Naive B cell (primary cell): ENCODE results near the gene ZNF615. TPM values are rescaled to one million over a fixed set of nuclear protein-coding genes. Genes with fewer than 3 reads are reported as not detected.
"Not testable (repeated sequence)": the region's sequence is repeated elsewhere in the genome, so short reads cannot be mapped to it uniquely, and the experiment has no call there.

ENCODE experiments used
- ATAC-seq, 2 donors: fragments of 150-1000 bp; cut with Tn5 transposase; 2 replicates each; pipeline ENCODE4 v1.10.0; 2021; ENCODE audit warnings: low read depth in 2 of 2, mild to moderate bottlenecking in 2 of 2, moderate library complexity in 2 of 2
- DNase-seq: peaks from one replicate; pipeline ENCODE4 v3.0.0; 2022
- H3K27ac Mint-ChIP-seq, 6 donors: one replicate each; pipeline ENCODE4 v1.8.0; 2020 to 2022; ENCODE audit warnings: mild to moderate bottlenecking in 6 of 6, mixed read lengths in 6 of 6, moderate library complexity in 5 of 6, inconsistent platforms in 2 of 6
- H3K27me3 Mint-ChIP-seq, 3 donors: one replicate each; pipeline ENCODE4 v1.8.0; 2021 to 2022; ENCODE audit warnings: mixed read lengths in 3 of 3, mild to moderate bottlenecking in 1 of 3
- H3K36me3 Mint-ChIP-seq, 2 donors: one replicate each; pipeline ENCODE4 v1.8.0; 2020 to 2022; ENCODE audit warnings: mixed read lengths in 2 of 2, inconsistent platforms in 1 of 2, mild to moderate bottlenecking in 1 of 2
- H3K4me1 Mint-ChIP-seq, 3 donors: one replicate each; pipeline ENCODE4 v1.8.0; 2020 to 2022; ENCODE audit warnings: mixed read lengths in 3 of 3, inconsistent platforms in 1 of 3, mild to moderate bottlenecking in 1 of 3, moderate library complexity in 1 of 3
- H3K4me3 Mint-ChIP-seq, 8 donors: one replicate each; pipeline ENCODE4 v1.8.0; 2020 to 2022; ENCODE audit warnings: mild to moderate bottlenecking in 8 of 8, mixed read lengths in 8 of 8, moderate library complexity in 8 of 8, inconsistent platforms in 2 of 8
- H3K9me3 Mint-ChIP-seq, 7 donors: one replicate each; pipeline ENCODE4 v1.8.0; 2020 to 2022; ENCODE audit warnings: mixed read lengths in 7 of 7, mild to moderate bottlenecking in 5 of 7, inconsistent platforms in 2 of 7, moderate library complexity in 1 of 7
- polyA plus RNA-seq, 6 donors: library from polyadenylated mRNA; unstranded; fragments of 300-500 nt; fragmentation: Illumina TruSeq; gene quantifications; one replicate each; pipeline ENCODE4 v1.2.3, GENCODE V29; 2021; ENCODE audit warnings: low read depth in 6 of 6

ZNF615 gene
- polyA plus RNA-seq, 6 donors from 2014 or later, result 6.9 to 14.9 (median 8.4) TPM

DNA sequence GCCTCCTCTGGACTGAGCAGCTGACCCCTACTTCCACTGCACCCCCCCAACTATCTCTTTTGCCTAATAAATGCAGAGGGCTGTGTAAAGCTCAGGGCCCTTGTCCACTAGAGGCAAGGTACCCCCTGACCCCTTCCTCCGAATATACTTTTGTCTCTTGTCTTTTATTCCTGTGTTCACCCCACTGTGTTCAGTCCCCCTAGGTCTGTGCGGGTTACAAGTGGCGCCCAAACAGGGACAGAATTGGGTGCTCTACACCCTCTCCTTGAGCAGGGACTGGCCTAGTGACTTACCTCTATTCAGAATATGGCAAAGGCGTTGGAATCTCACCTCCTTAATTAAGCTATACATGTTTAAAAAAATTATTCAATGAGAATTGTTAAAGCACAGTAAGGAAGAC lies 36.4 kb downstream of the ZNF615 start:
- DNase-seq (no peak), ATAC-seq (no peak)
- Mint-ChIP-seq H3K27me3 (no peaks in the 10 kb centered on the region), H3K27ac (no peak overlapping the region), H3K4me3 (no peak overlapping the region), H3K36me3 (peaks cover 74 to 78% of the 10 kb centered on the region in 2 donors), H3K4me1 (peaks cover 0 to 5% (median 0%) of the 10 kb centered on the region in 3 donors), H3K9me3 (peaks cover 19 to 89% (median 77%) of the 10 kb centered on the region in 7 donors)

DNA sequence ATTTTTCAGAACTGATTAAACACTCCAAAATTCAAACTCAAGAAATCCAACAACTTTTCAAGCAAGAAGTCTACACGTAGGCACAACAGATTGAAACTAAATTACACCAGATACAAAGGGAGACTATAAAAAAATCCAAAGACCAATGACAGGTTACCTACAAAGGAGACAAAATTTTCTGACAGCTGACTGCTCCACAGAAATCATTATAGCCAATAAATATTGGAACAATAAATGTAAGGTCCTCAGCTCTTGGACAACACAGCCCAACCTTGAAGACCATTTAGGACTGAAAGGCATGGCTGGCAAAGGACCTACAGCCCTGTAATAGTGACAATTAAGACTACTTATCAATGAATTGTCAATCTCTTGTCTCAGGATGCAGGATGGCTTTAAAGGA lies 37.3 kb downstream of the ZNF615 start:
- DNase-seq, result no peak
- Mint-ChIP-seq H3K4me1 (peaks cover 0 to 5% (median 0%) of the 10 kb centered on the region in 3 donors), H3K36me3 (peaks cover 70 to 73% of the 10 kb centered on the region in 2 donors), H3K9me3 (peaks cover 13 to 91% (median 74%) of the 10 kb centered on the region in 7 donors), H3K27ac (no peak overlapping the region), H3K4me3 (no peak overlapping the region), H3K27me3 (no peaks in the 10 kb centered on the region)
- no peak for ATAC-seq

DNA sequence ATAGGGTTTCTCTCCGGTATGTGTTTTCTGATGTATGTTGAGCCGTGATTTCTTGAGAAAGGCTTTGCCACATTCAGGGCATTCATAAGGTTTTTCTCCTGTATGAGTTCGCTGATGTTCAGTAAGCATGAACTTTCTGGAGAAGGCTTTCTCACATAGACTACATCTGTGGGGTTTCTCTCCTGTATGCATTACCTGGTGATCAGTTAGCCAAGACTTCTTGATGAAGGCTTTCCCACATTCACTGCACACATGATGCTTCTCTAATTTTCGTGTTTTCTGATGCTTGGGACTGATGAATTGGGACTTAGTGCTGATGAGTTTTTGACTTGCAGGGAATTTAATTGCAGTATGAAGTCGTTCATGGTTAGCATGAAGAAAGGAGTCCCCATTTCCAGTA lies 42.4 kb downstream of the ZNF615 start:
- Mint-ChIP-seq H3K4me3 (peak overlapping the region in 1 of 8 donors; percentile 56), H3K27ac (no peak overlapping the region), H3K36me3 (peaks cover 71 to 83% of the 10 kb centered on the region in 2 donors), H3K27me3 (no peaks in the 10 kb centered on the region), H3K4me1 (peaks cover 0 to 9% (median 4%) of the 10 kb centered on the region in 3 donors), H3K9me3 (peaks cover 30 to 95% (median 80%) of the 10 kb centered on the region in 7 donors)
- ATAC-seq (no peak), DNase-seq (no peak)

DNA sequence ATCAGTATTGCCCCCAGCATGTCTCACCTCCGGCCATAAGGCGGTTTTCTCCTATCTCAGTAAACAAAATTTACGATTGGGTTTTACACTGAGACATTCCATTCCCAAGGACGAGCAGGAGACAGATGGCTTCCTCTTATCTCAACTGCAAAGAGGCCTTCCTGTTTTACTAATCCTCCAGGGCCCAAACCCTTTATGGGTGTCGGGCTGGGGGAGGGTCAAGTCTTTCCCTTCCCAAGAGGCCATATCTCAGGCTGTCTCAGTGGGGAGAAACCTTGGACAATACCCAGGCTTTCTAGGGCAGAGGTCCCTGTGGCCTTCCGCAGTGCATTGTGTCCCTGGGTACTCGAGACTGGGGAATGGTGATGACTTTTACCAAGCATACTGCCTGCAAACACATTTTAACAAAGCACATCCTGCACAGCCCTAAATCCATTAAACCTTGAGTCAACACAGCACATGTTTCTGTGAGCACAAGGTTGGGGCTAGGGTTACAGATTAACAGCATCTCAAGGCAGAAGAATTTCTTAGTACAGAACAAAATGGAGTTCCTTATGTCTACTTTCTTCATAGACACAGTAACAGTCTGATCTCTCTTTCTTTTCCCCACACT lies 47.3 kb downstream of the ZNF615 start:
- H3K4me3 Mint-ChIP-seq, ATAC-seq, DNase-seq, H3K4me1 Mint-ChIP-seq, H3K27me3 Mint-ChIP-seq: not testable (repeated sequence)
- Mint-ChIP-seq H3K27ac (peak overlapping the region in 1 of 6 donors; percentile 47), H3K36me3 (peaks cover 59 to 79% of the 10 kb centered on the region in 2 donors), H3K9me3 (peaks cover 36 to 96% (median 76%) of the 10 kb centered on the region in 7 donors)

DNA sequence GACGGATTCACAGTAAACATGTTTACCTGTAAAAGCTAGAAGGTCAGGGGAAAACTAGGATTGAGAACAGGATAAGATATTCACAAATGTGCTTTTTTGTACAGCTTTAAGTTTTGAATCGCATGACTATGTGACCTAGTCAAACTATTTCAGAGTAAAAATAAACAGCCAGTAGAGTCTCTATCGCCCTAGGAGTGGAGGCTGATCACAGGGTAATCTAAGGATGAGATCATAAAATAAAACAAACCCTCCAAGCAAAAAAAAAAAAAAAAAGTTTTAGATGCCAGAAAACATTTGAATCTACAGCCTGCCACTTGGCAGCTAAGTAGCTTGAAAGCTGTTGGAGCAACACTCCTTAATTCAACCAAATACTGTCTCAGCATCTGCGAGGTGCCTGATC lies 48.2 kb downstream of the ZNF615 start:
- no peak overlapping the region for H3K27ac Mint-ChIP-seq
- H3K9me3 Mint-ChIP-seq, result peaks cover 28 to 96% (median 72%) of the 10 kb centered on the region in 7 donors
- ATAC-seq (no peak), DNase-seq (no peak)
- H3K36me3 Mint-ChIP-seq, result peaks cover 56 to 70% of the 10 kb centered on the region in 2 donors
- H3K4me1 Mint-ChIP-seq, result peaks cover 0 to 4% (median 4%) of the 10 kb centered on the region in 3 donors
- no peaks in the 10 kb centered on the region for H3K27me3 Mint-ChIP-seq
- no peak overlapping the region for H3K4me3 Mint-ChIP-seq

DNA sequence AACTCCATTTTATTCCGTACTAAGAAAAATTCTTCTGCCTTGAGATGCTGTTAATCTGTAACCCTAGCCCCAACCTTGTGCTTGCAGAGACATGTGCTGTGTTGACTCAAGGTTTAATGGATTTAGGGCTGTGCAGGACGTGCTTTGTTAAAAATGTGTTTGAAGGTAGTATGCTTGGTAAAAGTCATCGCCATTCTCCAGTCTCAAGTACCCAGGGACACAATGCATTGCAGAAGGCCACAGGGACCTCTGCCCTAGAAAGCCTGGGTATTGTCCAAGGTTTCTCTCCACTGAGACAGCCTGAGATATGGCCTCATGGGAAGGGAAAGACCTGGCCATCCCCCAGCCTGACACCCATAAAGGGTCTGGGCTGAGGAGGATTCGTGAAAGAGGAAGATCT lies 50.2 kb downstream of the ZNF615 start:
- not testable (repeated sequence) for H3K27me3 Mint-ChIP-seq, DNase-seq, H3K27ac Mint-ChIP-seq, ATAC-seq, H3K4me1 Mint-ChIP-seq
- peaks cover 24 to 90% (median 67%) of the 10 kb centered on the region in 7 donors for H3K9me3 Mint-ChIP-seq
- H3K36me3 Mint-ChIP-seq, result peaks cover 50 to 52% of the 10 kb centered on the region in 2 donors
- peak overlapping the region in 1 of 8 donors; percentile 9 for H3K4me3 Mint-ChIP-seq

DNA sequence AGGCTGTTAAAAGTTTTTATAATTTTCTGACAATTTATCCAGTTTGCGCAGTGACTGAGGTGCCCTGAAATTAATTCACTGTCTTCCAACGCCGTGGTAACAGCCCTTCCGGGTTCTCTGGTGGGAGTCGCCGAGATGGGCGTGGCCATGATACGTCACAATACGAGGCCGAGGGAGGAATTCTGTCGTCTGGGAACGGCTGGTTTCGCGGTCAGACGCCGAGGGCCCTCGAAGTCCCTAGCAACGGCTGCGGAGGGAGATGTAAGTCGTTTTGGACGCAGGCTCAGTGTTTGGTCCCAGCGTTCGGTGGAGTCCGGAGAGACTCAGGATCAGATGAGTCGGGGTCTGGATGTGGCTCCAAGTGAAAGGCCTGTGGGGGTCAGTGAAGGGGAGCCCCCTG lies 59.0 kb downstream of the ZNF615 start:
- Mint-ChIP-seq H3K4me3 (peak overlapping the region in 2 of 8 donors; percentile 36 to 42), H3K27me3 (no peaks in the 10 kb centered on the region), H3K27ac (no peak overlapping the region), H3K9me3 (peaks cover 25 to 84% (median 77%) of the 10 kb centered on the region in 7 donors), H3K4me1 (no peaks in the 10 kb centered on the region), H3K36me3 (peaks cover 41 to 51% of the 10 kb centered on the region in 2 donors)
- DNase-seq (no peak), ATAC-seq (no peak)

DNA sequence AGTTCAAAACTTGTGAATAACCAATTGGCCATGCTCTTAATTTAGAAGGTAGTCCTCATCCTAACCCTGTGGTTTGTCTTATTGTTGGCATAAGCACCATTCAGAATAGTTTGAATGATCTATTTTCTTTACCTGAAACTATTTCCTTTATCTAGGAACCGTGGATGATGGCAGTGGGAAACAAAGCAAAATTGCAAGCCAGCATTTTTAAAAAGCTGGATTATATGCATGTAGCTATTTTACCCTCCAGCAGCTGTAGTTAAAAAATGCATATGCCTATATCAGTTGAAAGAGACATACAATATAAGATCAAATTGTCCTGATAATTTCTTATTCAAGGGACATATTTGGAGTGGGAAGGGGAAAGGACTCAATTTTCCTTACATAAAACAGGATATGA lies 61.4 kb downstream of the ZNF615 start:
- Mint-ChIP-seq H3K36me3 (peaks cover 55 to 66% of the 10 kb centered on the region in 2 donors), H3K27ac (no peak overlapping the region), H3K9me3 (peaks cover 28 to 96% (median 87%) of the 10 kb centered on the region in 7 donors), H3K27me3 (no peaks in the 10 kb centered on the region), H3K4me1 (no peaks in the 10 kb centered on the region), H3K4me3 (no peak overlapping the region)
- no peak for ATAC-seq
- DNase-seq, result no peak

DNA sequence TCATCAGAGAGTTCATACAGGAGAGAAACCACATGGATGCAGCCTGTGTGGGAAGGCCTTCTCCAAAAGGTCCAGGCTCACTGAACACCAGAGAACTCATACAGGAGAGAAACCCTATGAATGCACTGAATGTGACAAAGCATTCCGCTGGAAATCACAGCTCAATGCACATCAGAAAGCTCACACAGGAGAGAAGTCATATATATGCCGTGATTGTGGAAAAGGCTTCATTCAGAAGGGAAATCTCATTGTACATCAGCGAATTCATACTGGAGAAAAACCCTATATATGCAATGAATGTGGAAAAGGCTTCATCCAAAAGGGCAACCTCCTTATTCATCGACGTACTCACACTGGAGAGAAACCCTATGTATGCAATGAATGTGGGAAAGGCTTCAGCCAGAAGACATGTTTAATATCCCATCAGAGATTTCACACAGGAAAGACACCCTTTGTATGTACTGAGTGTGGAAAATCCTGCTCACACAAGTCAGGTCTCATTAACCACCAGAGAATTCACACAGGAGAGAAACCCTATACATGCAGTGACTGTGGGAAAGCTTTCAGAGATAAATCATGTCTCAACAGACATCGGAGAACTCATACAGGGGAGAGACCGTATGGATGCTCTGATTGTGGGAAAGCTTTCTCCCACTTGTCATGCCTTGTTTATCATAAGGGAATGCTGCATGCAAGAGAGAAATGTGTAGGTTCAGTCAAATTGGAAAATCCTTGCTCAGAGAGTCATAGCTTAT lies 63.0 kb downstream of the ZNF615 start:
- Mint-ChIP-seq H3K4me3 (peak overlapping the region in 1 of 8 donors; percentile 63), H3K27ac (no peak overlapping the region)
- ATAC-seq, result no peak

More for the DNA sequence above, 63.0 kb downstream of the ZNF615 start:
- H3K27me3 Mint-ChIP-seq, result no peaks in the 10 kb centered on the region
- no peak for DNase-seq
- peaks cover 29 to 96% (median 88%) of the 10 kb centered on the region in 7 donors for H3K9me3 Mint-ChIP-seq
- no peaks in the 10 kb centered on the region for H3K4me1 Mint-ChIP-seq
- peaks cover 62 to 75% of the 10 kb centered on the region in 2 donors for H3K36me3 Mint-ChIP-seq

Other genes with a start within 250 kb of the ZNF615 start
- gene FPR2, start 247.0 kb downstream of the ZNF615 start, polyA plus RNA-seq, result under 1 TPM in 1 of 6 donors, not detected in 5; 0.71 TPM
- not detected for gene FPR3, start 213.1 kb downstream of the ZNF615 start, polyA plus RNA-seq
- gene ZNF577, start 120.3 kb downstream of the ZNF615 start, polyA plus RNA-seq, result 10 to 100 TPM in 1 of 6 donors, 1 to 10 TPM in 5; 3.8 to 11.0 (median 5.6) TPM
- gene ZNF649, start 103.2 kb downstream of the ZNF615 start, polyA plus RNA-seq, result 10 to 100 TPM in 5 of 6 donors, 1 to 10 TPM in 1; 8.3 to 17.7 (median 13.0) TPM
- 1 to 10 TPM; 2.1 to 8.4 (median 6.1) TPM for gene ZNF613, start 80.7 kb downstream of the ZNF615 start, polyA plus RNA-seq
- 10 to 100 TPM; 24.0 to 42.2 (median 33.3) TPM for gene ZNF350, start 21.4 kb downstream of the ZNF615 start, polyA plus RNA-seq
- gene ZNF614, start 20.2 kb upstream of the ZNF615 start, polyA plus RNA-seq, result 10 to 100 TPM in 3 of 6 donors, 1 to 10 TPM in 3; 7.1 to 17.2 (median 9.5) TPM
- 1 to 10 TPM; 1.1 to 9.3 (median 5.9) TPM for gene ZNF432, start 40.6 kb upstream of the ZNF615 start, polyA plus RNA-seq
- gene ZNF841, start 87.6 kb upstream of the ZNF615 start, polyA plus RNA-seq, result 1 to 10 TPM; 2.9 to 8.2 (median 4.2) TPM
- gene ZNF616, start 131.7 kb upstream of the ZNF615 start, polyA plus RNA-seq, result 1 to 10 TPM; 2.2 to 7.1 (median 4.9) TPM
- 10 to 100 TPM in 4 of 6 donors, 1 to 10 TPM in 2; 8.2 to 21.1 (median 12.0) TPM for gene ZNF836, start 163.4 kb upstream of the ZNF615 start, polyA plus RNA-seq
- 100 to 1,000 TPM; 179 to 222 (median 202) TPM for gene PPP2R1A, start 181.8 kb upstream of the ZNF615 start, polyA plus RNA-seq